Endothelial cell of hepatic sinusoid (primary cell): ENCODE measurements around the gene CHST9.

Source experiments
- in situ Hi-C: cut with HindIII; loops from 2 replicates; pipeline ENCODE4 v1.10.0; 2017; ENCODE audit warnings: low sequenced_read_pairs

Gene CHST9

DNA sequence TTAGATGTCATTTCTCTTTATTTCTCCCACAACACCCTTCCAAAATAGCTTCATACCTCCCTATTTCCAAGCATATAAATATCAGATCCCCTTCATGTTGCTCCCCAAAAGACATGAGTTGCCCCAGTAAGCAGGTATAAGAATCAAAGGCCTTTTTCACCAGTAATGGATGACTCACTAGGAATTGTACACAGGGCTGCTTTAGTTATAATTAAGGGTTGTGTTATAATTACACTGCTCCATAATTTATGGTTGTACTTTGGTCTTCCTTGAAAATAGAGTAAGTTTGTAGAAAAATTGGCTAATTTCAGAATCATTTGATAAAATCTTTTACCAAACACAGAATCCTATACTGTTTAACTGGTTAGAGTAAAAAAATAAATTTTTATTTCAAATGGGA is 310.8 kb downstream of the CHST9 start:
- in situ Hi-C loops: no loop called here

DNA sequence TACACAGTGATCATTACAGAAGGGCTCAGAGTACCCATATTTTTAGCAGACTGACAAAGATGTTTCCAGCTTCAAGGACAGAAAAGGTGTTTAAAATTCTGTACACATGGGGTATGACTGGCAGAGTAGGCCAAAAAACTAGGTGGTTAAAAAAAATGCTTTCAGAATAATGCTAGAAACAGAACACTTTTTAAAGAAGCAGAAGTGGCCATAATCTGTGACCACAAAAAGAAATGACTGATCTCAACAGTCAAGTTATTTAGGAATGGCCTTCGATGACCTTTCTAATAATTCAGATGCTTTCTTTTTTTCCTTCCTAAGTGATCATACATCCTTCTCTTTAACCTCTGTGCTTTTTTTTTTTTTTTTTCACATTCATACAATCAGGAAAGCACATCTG is 315.5 kb downstream of the CHST9 start:
- in situ Hi-C loops: no loop called here

DNA sequence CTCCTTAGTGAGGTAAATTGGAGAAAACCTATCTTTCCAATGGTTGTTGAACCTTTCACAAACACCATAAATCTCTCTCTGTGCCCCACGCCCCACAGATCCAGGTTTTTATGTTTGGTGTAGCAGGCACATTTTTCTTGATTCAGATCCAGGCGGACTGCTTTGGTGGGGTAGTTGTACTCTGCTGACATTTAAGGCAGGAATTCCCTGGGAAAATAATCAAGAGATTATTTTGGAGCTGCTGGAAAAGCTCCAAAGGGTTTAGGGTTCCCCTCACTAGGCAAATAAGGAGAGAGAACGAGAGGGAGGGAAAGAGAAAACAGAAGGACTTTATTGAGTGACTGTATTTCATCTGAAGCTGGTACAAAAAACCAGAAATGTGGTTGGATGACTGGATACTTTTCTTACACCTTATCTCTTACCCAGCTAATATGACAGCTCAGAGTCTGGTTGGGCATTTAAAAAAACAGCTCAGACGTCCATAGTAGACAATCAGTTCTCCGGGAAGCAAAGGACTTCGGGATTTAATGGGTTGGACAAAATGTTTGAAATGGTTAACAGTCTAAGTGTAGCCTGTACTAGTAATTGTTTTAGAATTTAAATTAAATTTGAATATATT is 316.0 kb downstream of the CHST9 start:
- in situ Hi-C loops: no loop called here

DNA sequence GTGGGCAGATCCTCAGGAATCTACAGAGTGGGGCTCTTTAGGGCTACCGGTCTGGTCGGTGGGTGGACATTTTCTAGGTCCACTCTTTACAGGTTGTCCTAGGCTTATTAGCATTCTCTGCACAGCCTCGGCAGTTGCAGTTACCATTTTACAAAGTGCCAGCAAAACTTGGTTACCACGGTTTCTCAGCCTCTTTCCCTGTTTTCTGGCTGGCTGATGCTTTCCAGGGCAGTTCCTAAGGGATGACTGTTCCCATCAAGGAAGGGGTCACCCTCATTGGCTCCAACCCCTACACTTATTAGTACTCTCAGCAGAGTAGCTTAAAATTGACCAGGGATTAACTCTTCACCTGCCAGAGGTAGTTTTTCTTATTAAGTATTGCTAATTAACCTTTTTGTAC is 317.6 kb downstream of the CHST9 start:
- in situ Hi-C loops: no loop called here

DNA sequence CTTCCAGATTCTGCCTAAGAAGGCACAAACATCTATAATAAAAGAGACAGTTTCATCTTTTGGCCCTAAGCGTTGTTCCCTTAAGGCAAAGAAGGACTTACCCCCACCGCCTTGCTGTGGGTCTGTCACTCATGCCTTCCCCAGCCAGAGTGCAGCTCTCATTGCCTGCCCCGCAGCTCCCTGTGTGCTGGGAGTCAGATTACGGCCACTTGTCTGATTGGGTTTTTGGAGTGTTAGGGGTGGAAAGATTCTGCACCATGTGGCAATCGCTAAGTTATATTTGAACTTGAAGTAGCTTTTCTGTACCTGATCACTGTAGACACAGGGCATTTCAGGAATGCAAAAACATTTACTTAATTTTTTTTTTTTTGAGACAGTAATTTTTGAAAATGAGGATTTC is 319.6 kb downstream of the CHST9 start, which contains the start of gene AQP4:
TSS of gene AQP4 (minus strand) at position 151 of the 400 bp plus-strand sequence. CDS start at position 133, 18 bp downstream.
- in situ Hi-C loops: no loop called here

DNA sequence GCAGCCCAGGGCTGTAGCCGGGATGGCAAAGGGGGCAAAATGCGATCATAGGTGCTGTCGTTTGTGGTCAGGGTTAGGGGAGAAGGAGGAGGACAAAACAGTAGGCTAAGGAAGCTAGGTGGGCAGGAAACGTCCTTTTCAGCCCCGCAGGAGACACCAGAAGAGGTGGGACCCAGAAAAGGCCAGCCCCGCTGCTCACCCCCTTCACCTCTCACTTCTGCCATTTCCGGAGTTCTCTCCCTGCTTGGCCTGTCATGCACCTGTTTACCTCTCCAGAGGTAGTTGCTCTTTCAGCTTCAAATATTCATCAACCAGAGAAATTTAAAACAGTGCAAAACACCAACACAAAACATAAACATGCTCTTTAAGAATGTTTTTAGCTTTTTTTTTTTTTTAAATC is 320.4 kb downstream of the CHST9 start:
- in situ Hi-C loops: no loop called here

DNA sequence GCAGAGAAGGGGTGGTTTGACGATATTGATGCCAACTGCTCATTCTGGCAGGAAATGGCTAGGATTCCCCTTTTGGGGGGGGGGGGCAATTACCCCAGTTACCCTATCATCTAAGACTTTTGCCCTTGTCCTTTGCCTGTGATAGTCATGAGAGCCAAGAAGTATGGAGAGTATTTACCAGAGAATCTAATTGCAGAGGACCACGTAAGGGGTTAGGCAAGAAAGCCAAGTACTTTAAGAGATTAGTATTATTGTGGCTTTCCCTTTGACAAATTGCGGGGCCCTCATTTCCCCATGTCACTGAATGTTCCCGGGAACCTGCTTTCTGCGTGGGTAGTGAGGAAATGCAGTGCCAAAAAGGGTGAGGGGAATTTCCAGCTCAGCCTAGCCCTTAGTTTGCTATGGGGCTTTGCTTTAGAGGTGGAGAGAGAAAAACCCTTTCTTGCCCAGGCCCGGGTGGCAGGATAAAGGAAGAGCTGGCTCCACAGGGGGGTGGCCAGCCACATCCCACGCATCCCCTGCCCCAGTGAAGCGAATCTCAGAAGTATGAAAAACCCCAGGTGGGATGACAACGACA is 321.1 kb downstream of the CHST9 start:
- in situ Hi-C loops: no loop called here

DNA sequence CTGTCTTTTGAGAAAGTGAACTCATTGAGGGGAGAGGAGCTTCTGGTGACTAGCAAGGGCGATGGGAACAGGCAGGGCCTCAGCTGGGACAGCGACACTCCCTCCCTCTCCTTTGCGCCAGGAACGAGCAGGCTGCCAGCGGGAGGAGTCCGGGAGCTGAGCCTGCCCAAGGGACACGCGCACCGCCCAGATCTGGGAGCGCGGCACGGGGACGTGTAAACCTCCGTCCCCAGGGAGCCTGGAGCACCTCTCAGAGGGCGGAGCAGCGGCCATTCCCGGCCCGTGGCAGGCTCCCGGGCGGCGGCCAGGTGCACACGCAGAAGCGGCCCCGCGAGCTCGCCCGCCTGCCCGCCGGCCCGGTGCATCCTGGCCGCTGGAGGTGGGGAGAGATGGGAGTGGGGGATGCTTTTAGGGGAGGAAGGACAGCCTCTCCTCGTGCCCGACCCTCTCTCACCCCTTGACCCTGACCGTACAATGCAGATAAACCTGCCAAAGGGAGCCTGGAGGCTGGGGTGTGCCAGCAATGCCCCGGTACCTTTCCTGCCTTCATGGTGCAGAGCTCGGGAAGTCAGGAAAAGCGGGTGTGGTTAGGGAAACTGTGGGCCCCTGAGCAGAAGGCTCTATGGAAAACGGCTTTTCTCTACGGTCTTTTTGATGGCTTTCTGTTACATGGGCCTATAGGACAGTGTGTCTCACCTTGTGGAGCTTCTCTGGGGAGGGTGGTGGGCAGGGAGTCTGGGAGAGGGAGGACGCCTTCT is 321.8 kb downstream of the CHST9 start:
- in situ Hi-C loops: no loop called here

DNA sequence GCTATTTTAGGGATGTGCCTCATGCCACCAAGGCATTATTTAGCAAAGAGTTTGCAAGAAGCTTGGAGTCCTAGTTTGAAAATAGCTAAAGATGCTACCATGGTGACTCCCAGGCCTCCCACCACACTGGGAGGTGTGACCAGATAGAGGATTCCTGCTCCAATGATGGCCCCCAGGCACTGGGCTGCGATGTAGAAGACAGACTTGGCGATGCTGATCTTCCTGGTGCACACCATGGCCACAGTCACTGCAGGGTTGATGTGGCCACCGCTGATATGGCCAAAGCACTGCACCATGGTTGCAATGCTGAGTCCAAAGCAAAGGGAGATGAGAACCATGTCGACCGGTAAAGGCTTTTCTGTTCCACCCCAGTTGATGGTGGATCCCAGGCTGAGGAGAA is 323.0 kb downstream of the CHST9 start:
- in situ Hi-C loops: no loop called here
